HepG2 (cell line): ENCODE results near the gene MYADML2. TPM values are rescaled to one million over a fixed set of nuclear protein-coding genes. Genes with fewer than 3 reads are reported as not detected.
A peak's percentile ranks its signal among the peaks of the same experiment; 100 is the strongest.

ENCODE experiments used
- ARID4A ChIP-seq: sonication (generic); formaldehyde crosslinking; IDR thresholded peaks from 2 replicates; pipeline ENCODE4 v1.5.0; 2020; ENCODE audit warnings: mild to moderate bottlenecking, missing genetic modification reagents, borderline replicate concordance
- E2F5 ChIP-seq: sonication (generic); formaldehyde crosslinking; conservative IDR thresholded peaks from 2 replicates; pipeline ENCODE4 v1.4.0; 2020; ENCODE audit warnings: missing genetic modification reagents
- FOXA3 ChIP-seq: IDR thresholded peaks from 2 replicates; pipeline ENCODE4 v1.6.1; 2016; ENCODE audit warnings: missing genetic modification reagents, missing compliant biosample characterization
- FOXJ3 ChIP-seq: sonication (generic); formaldehyde crosslinking; IDR thresholded peaks from 2 replicates; pipeline ENCODE4 v1.4.0; 2020; ENCODE audit warnings: missing genetic modification reagents, mild to moderate bottlenecking, borderline replicate concordance
- FOXP4 ChIP-seq: sonication (generic); formaldehyde crosslinking; IDR thresholded peaks from 2 replicates; pipeline ENCODE4 v1.4.0; 2020; ENCODE audit warnings: missing genetic modification reagents
- HDAC1 ChIP-seq: sonication (generic); formaldehyde crosslinking; IDR thresholded peaks from 2 replicates; pipeline ENCODE4 v1.5.1; 2020; ENCODE audit warnings: mild to moderate bottlenecking, missing genetic modification reagents
- IRX3 ChIP-seq: sonication (generic); formaldehyde crosslinking; IDR thresholded peaks from 2 replicates; pipeline ENCODE4 v1.8.1; 2023; ENCODE audit warnings: mild to moderate bottlenecking, low read depth, missing genetic modification reagents, borderline replicate concordance
- RCOR2 ChIP-seq: IDR thresholded peaks from 2 replicates; pipeline ENCODE4 v1.6.1; 2016; ENCODE audit warnings: missing biosample characterization, missing genetic modification reagents
- TEF ChIP-seq: sonication (generic); formaldehyde crosslinking; IDR thresholded peaks from 2 replicates; pipeline ENCODE4 v1.5.0; 2020; ENCODE audit warnings: missing genetic modification reagents
- THRA ChIP-seq: sonication (generic); formaldehyde crosslinking; IDR thresholded peaks from 2 replicates; pipeline ENCODE4 v1.4.0; 2020; ENCODE audit warnings: missing genetic modification reagents, borderline replicate concordance
- ZNF225 ChIP-seq: sonication (generic); formaldehyde crosslinking; IDR thresholded peaks from 2 replicates; pipeline ENCODE4 v1.4.0; 2020; ENCODE audit warnings: mild to moderate bottlenecking, missing genetic modification reagents
- ZNF275 ChIP-seq: sonication (generic); formaldehyde crosslinking; IDR thresholded peaks from 2 replicates; pipeline ENCODE4 v1.8.0; 2022; ENCODE audit warnings: missing genetic modification reagents, mild to moderate bottlenecking, inconsistent platforms, borderline replicate concordance
- ZNF337 ChIP-seq: sonication (generic); formaldehyde crosslinking; IDR thresholded peaks from 2 replicates; pipeline ENCODE4 v1.5.1; 2020; ENCODE audit warnings: missing genetic modification reagents, low read depth, mild to moderate bottlenecking, borderline replicate concordance
- ZNF468 ChIP-seq: sonication (generic); formaldehyde crosslinking; IDR thresholded peaks from 2 replicates; pipeline ENCODE4 v1.8.0; 2022; ENCODE audit warnings: mild to moderate bottlenecking, moderate library complexity, missing genetic modification reagents
- ZNF660 ChIP-seq: sonication (generic); formaldehyde crosslinking; IDR thresholded peaks from 2 replicates; pipeline ENCODE4 v1.5.1; 2020; ENCODE audit warnings: mild to moderate bottlenecking, low read depth, missing genetic modification reagents, borderline replicate concordance
- polyA plus RNA-seq, 8 experiments: library from polyadenylated mRNA; depleted of rRNA in 3 of 8; stranded (reverse) in 7 of 8; unstranded in 1 of 8; fragments of >200 nt; fragmentation: Illumina TruSeq in 4 of 8; extraction: Trizol in 4 of 8; gene quantifications; 2 replicates each; pipeline versions ENCODE4 v1.2.1 to v1.2.3, GENCODE V29; 2011 to 2016; ENCODE audit warnings: low read depth in 4 of 8, missing spikeins in 1 of 8, mixed read lengths in 1 of 8; ENCODE audit not compliant: insufficient read depth in 1 of 8
- total RNA-seq, 5 experiments: library from RNA; depleted of rRNA; stranded (reverse); fragments of >200 nt; fragmentation: Illumina TruSeq; extraction: Trizol; gene quantifications; 2 replicates each; pipeline ENCODE4 v1.2.3, GENCODE V29; 2016; ENCODE audit warnings: low read depth in 1 of 5

Gene MYADML2
- total and polyA plus RNA-seq, 2 of the 13 experiments (the other 11 are each of a cell fraction or from before 2014, with no cell fraction given), result not detected

- no peak for TF ChIP-seq E2F5
- TF ChIP-seq THRA (CRISPR knock-in tag), result 0 out of 2 replicates have a peak, but pooled peaks have one; percentile 16
- TF ChIP-seq TEF (CRISPR knock-in tag), result no peak
- TF ChIP-seq ZNF275 (CRISPR knock-in tag), result no peak; the same call in 1 of the 2 replicates
- peak; percentile 94; the same call in 1 of the 2 replicates for TF ChIP-seq ARID4A
- TF ChIP-seq RCOR2, result no peak
- TF ChIP-seq HDAC1 (CRISPR knock-in tag), result peak; percentile 78; the same call in 1 of the 2 replicates
- no peak for TF ChIP-seq ZNF337 (CRISPR knock-in tag)
- TF ChIP-seq FOXJ3 (CRISPR knock-in tag), result no peak
- no peak for TF ChIP-seq ZNF660 (CRISPR knock-in tag)
- no peak for TF ChIP-seq ZNF468 (CRISPR knock-in tag)
- TF ChIP-seq ZNF225 (CRISPR knock-in tag), result no peak
- TF ChIP-seq IRX3, result no peak
- TF ChIP-seq FOXP4 (CRISPR knock-in tag), result peak; percentile 8; the same call in 1 of the 2 replicates
- no peak for TF ChIP-seq FOXA3 (CRISPR knock-in tag)
Measured at GRCh38 chr17:81926451-81927151, 20.4 kb downstream of the MYADML2 start (continued).
